ENCODE results near the gene EML5. TPM values are rescaled to one million over a fixed set of nuclear protein-coding genes. Genes with fewer than 3 reads are reported as not detected.
"Not testable (repeated sequence)": the region's sequence is repeated elsewhere in the genome, so short reads cannot be mapped to it uniquely, and the experiment has no call there.

The EML5 gene
- total and polyA plus RNA-seq, 9 donors, result 5.7 to 86.5 (median 29.5) TPM

DNA sequence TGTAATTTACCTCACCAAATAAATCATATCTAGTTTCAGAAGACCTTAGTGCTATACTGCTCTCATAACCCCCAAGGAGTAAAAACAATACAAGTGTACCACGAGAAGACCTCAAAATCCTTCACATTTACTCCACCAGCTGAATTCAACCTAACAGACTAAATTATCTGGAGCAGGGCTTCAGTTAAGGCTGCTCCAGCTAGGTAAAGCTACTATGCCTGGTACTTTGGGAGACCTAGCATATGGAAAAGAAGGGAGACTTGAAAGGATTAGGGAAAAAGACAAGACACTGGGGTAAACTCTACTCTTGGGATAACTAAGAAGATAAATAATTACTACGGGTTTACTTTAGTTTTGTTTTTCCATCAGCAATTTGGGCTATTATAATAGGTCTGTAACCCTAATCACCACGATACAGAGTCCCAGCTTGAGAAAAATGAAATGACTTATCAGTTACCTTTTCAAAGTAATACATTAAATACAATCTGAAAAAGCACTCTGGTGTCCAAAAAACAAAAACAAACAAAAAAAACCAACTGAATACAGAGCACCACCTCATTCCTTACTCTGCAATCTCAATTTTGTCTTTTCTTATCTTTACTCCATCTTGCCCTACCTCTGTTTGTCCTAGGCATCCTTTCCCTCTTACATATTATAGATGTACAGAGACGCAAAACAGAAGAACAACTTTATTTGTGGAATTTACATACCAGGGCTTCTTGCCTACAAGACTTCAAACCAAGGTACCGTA lies 2.1 kb downstream of the EML5 start:
- WGBS, 3 donors, result 36 to 72% (median 48%) methylated on average over 5 of the region's 5 CpGs
- intact Hi-C loops (cut with DNase I), result no loop called here
- peak overlapping the region in 1 of 2 donors; percentile 34 for H3K27ac ChIP-seq
- peak overlapping the region; percentile 72 for H3K4me3 ChIP-seq
- H3K36me3 ChIP-seq, result no peaks in the 10 kb centered on the region
- no peak for DNase-seq
- TF ChIP-seq POLR2A (IDR thresholded peaks at IDR 0.05) (no peak), EP300 (IDR thresholded peaks at IDR 0.05) (no peak)
- TF ChIP-seq, protein P1, sequence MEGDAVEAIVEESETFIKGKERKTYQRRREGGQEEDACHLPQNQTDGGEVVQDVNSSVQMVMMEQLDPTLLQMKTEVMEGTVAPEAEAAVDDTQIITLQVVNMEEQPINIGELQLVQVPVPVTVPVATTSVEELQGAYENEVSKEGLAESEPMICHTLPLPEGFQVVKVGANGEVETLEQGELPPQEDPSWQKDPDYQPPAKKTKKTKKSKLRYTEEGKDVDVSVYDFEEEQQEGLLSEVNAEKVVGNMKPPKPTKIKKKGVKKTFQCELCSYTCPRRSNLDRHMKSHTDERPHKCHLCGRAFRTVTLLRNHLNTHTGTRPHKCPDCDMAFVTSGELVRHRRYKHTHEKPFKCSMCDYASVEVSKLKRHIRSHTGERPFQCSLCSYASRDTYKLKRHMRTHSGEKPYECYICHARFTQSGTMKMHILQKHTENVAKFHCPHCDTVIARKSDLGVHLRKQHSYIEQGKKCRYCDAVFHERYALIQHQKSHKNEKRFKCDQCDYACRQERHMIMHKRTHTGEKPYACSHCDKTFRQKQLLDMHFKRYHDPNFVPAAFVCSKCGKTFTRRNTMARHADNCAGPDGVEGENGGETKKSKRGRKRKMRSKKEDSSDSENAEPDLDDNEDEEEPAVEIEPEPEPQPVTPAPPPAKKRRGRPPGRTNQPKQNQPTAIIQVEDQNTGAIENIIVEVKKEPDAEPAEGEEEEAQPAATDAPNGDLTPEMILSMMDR (IDR thresholded peaks at IDR 0.05), result no peak
- H3K27me3 ChIP-seq, result no peaks in the 10 kb centered on the region
- peaks cover 3% of the 10 kb centered on the region for H3K4me1 ChIP-seq (ENCODE audit: insufficient read depth)
- H3K9me3 ChIP-seq, result no peaks in the 10 kb centered on the region

DNA sequence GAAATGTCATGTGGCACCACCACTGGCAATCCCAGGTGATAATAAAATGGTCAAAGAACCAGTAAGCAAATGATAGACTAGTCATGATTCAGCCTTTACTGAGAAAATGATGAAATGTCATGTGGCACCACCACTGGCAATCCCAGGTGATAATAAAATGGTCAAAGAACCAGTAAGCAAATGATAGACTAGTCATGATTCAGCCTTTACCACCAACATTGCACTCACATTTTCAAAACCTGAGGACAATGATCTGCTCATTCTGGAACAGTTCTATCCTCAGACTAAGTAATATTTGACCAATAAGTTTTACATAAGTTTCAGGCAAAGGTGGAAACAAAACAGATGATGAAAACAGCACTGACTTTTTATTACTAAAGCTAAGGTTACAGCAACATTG lies 3.2 kb downstream of the EML5 start:
- H3K9me3 ChIP-seq; DNase-seq; intact Hi-C loops (cut with DNase I); H3K36me3 ChIP-seq; H3K4me1 ChIP-seq (ENCODE audit: insufficient read depth); H3K27me3 ChIP-seq; H3K4me3 ChIP-seq: not testable (repeated sequence)
- H3K27ac ChIP-seq, result peak overlapping the region in 1 of 2 donors; percentile 34

DNA sequence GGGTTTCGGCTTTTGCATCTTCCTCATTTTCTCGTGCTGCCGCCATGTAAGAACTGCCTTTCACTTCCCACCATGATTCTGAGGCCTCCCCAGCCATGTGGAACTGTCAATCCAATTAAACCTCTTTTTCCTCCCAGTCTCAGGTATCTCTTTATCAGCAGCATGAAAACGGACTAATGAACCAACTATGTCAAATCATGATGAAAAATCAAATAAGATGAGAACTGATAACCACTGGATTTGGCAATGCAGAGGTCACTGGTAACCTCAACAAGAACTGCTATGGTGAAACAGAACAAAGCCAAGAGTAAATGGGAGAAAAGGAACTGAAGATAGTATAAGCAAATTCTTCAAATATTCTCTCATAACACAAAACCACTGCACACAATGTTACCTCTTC lies 6.0 kb downstream of the EML5 start:
- DNase-seq, result no peak
- no peak for TF ChIP-seq EP300 (IDR thresholded peaks at IDR 0.05)
- TF ChIP-seq POLR2A (IDR thresholded peaks at IDR 0.05), result no peak
- TF ChIP-seq, protein P1 (IDR thresholded peaks at IDR 0.05), result no peak
- Histone ChIP-seq H3K27me3 (no peaks in the 10 kb centered on the region), H3K36me3 (no peaks in the 10 kb centered on the region), H3K27ac (no peak overlapping the region), H3K4me1 (ENCODE audit: insufficient read depth) (no peaks in the 10 kb centered on the region), H3K4me3 (no peak overlapping the region), H3K9me3 (peaks cover 0 to 3% of the 10 kb centered on the region in 2 donors)
- 88 to 89% (median 89%) methylated on average over 4 of the region's 4 CpGs for WGBS, 3 donors
- intact Hi-C loops (cut with DNase I), result no loop called here

DNA sequence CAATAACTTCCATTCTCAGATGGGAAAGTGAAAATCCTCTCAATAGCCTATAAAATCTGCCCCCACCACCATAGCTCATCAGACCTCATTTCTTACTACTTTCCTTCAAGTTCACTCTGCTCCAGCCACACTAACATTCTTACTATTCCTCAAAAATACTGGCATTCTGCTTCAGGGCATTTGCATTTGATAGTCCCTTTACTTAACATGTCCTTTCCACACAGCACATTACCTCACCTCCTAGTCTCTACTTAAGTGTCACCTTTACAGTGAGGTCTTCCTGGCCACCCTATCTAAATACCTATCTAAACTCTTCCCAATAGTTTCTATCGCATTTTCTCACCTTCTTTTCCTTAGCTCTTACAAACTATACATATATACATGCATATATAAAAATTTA lies 6.8 kb downstream of the EML5 start:
- peaks cover 0 to 3% of the 10 kb centered on the region in 2 donors for H3K9me3 ChIP-seq
- no peak for DNase-seq
- H3K36me3 ChIP-seq, result no peaks in the 10 kb centered on the region
- intact Hi-C loops (cut with DNase I), result no loop called here
- TF ChIP-seq, protein P1 (IDR thresholded peaks at IDR 0.05), result no peak
- no peak for TF ChIP-seq POLR2A (IDR thresholded peaks at IDR 0.05)
- no peak for TF ChIP-seq EP300 (IDR thresholded peaks at IDR 0.05)
- H3K4me3 ChIP-seq, result no peak overlapping the region
- H3K27ac ChIP-seq, result no peak overlapping the region
- no peaks in the 10 kb centered on the region for H3K4me1 ChIP-seq (ENCODE audit: insufficient read depth)
- 94 to 96% (median 95%) methylated on average over 1 of the region's 1 CpG for WGBS, 3 donors
- H3K27me3 ChIP-seq, result no peaks in the 10 kb centered on the region

DNA sequence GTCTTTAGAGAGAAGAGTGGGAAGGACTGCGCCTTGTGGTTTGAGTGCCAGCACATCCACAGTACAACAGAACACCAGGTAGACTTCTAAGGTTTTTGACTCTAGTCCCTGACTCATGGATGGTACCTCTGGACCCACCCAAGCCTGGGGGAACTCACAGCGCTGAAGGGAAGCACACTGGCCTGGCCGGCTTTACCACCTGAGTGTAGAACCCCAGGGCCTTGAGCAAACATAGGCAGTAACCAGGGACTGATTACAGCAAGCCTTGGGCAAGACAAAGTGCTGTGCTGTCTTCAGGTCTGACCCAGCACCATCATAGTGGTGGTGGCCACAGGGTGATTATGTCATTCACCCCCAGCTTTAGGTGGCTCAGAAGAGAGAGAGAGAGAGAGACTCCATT lies 17.2 kb downstream of the EML5 start:
- peaks cover 7% of the 10 kb centered on the region for H3K4me1 ChIP-seq (ENCODE audit: insufficient read depth)
- no peak for DNase-seq
- H3K9me3 ChIP-seq, result no peaks in the 10 kb centered on the region
- intact Hi-C loops (cut with DNase I), result no loop called here
- no peak overlapping the region for H3K27ac ChIP-seq
- no peaks in the 10 kb centered on the region for H3K27me3 ChIP-seq
- no peaks in the 10 kb centered on the region for H3K36me3 ChIP-seq
- TF ChIP-seq, protein P1 (IDR thresholded peaks at IDR 0.05), result no peak
- no peak for TF ChIP-seq EP300 (IDR thresholded peaks at IDR 0.05)
- TF ChIP-seq POLR2A (IDR thresholded peaks at IDR 0.05), result no peak
- 87 to 100% (median 97%) methylated on average over 3 of the region's 3 CpGs for WGBS, 3 donors
- H3K4me3 ChIP-seq, result no peak overlapping the region
